HUDEP-2 (cell line): Measurements from ENCODE around the gene MTMR2.

Experiments
- DNase-seq, 76 experiments: peaks; one replicate each; lab custom pipeline; 2025; ENCODE audit not compliant: unreplicated experiment in 76 of 76; lab: John Stamatoyannopoulos, UW

Gene MTMR2

DNA sequence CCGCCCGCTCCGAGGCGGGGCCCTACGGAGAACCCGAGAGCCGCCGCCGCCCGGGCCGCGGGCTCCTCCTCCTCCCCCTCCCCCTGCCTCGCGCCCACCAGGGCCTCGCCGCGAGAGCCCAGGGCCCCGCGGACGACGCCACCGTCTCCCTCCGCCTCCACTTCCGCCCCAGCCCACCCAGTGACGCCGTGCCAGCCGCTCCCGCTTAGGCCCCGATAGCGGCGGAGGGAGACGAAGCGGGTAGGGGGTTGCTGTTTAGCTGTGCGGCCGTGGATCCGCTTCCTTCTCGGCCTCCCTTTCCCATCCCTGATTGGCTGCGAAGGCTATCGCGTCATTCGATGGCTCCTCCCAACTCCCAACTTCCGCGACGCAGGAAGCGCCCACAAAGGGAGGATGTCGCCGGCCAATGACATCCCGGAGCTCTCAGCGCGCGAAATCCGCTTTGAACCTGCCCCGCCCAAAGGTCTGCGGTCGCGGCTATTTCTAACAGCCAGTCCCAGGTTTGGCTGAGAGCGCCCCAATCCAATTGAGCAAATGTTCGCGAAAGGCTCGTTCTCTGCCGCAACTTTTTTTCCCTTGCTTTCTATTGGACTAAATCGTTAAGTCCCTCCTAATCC is 134.3 kb downstream of the MTMR2 start, which contains the start of gene FAM76B:
FAM76B (minus strand) TSS at position 277 of the 617 bp plus-strand sequence. CDS start 304 bp downstream, outside the sequence.
- peak; percentile 40 to 98 (median 95) for DNase-seq

DNA sequence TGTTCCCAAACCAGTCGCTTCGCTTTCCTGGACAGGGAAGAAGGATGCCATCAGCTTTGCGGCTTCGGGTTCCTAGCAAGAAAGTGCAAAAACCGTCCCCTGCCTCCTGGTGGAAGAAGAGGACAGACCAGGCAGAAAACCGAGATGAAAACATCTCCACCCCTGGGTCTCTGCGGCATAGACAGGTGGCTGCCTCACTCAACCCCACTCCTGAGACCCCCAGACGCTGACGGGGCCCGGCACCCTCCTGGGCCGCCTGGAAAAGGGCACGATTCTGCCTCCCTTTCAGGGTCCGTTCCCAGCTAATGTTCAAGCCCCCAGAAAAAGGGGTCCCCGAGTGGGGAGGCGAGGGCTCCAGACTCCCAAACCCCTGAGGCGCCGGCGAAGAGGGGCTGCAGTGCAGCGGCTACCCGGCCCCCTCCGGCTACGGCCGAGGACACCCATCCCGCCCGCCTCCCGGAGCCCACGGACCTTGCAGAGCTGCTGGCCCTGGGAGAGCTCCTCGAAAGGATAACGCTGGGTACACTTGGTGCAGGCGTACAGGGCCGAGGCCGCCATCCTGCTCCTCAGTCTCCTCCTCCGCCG is 134.9 kb downstream of the MTMR2 start:
- DNase-seq, result peak in 31 of 76 experiments; percentile 1 to 44 (median 17)
